Loucy (cell line): ENCODE measurements around the gene ATP10A.

Source experiments
- CTCF ChIP-seq: fragments of 200-600 bp; sonication (generic); conservative IDR thresholded peaks from 2 replicates; pipeline ENCODE4 v1.5.1; 2014; ENCODE audit warnings: mild to moderate bottlenecking, antibody characterized with exemption, low read length
- EZH2phosphoT487 ChIP-seq: fragments of 200-600 bp; IDR thresholded peaks from 2 replicates; pipeline ENCODE4 v1.6.1; 2018; ENCODE audit warnings: antibody characterized with exemption, mild to moderate bottlenecking, moderate library complexity, borderline replicate concordance

GRCh38 chr15:25849157-25849921 is 13.8 kb downstream of the ATP10A start:
- TF ChIP-seq CTCF (no peak), EZH2phosphoT487 (no peak)
